Caco-2 (cell line): ENCODE measurements around the gene TNFAIP3. TPM values are rescaled to one million over a fixed set of nuclear protein-coding genes. Genes with fewer than 3 reads are reported as not detected.

Source experiments
- BruUV-seq: library from RNA; stranded (reverse); fragments of 400-500 nt; replicated peaks from 2 replicates; lab custom pipeline; 2021; lab: Mats Ljungman, UMichigan
- CTCF ChIA-PET: fragments of 300-600 bp; sonication (Branson Sonifier 250); formaldehyde crosslinking; loops from one replicate; lab custom pipeline; 2022; ENCODE audit warnings: antibody characterized with exemption; lab: Charles Lee
- POLR2A ChIA-PET: fragments of 300-600 bp; sonication (Branson Sonifier 250); formaldehyde crosslinking; loops from one replicate; lab custom pipeline; 2022; ENCODE audit warnings: antibody characterized with exemption; lab: Charles Lee
- DNase-seq, 2 experiments: peaks; one replicate each; pipeline versions ENCODE4 v3.0.0 to v3.0.0-alpha.2; 2020 to 2022
- H3K27me3 ChIP-seq: replicated peaks from 2 replicates; pipeline ENCODE4 v1.6.0; 2011; ENCODE audit warnings: low read length; ENCODE audit not compliant: control insufficient read depth, insufficient read depth
- H3K36me3 ChIP-seq: 2 replicates; pipeline ENCODE4 v1.5.1; 2011; ENCODE audit warnings: low read length; ENCODE audit not compliant: control insufficient read depth, insufficient read depth
- H3K4me1 ChIP-seq: fragments of 250-450 bp; sonication (Bioruptor Pico); 2 replicates; pipeline ENCODE4 v1.5.1; 2020; ENCODE audit warnings: mild to moderate bottlenecking
- H3K4me3 ChIP-seq: 2 replicates; pipeline ENCODE4 v1.5.1; 2011; ENCODE audit warnings: low read depth, mild to moderate bottlenecking, control low read depth, low read length
- H3K9me3 ChIP-seq: fragments of 250-450 bp; sonication (Bioruptor Pico); 2 replicates; pipeline ENCODE4 v1.5.1; 2020; ENCODE audit warnings: mild to moderate bottlenecking, moderate library complexity
- H3K27ac Mint-ChIP-seq: one replicate; pipeline ENCODE4 v1.8.0; 2022; ENCODE audit warnings: mixed read lengths; ENCODE audit not compliant: unreplicated experiment
- H3K27me3 Mint-ChIP-seq: one replicate; pipeline ENCODE4 v1.8.0; 2022; ENCODE audit warnings: mixed read lengths; ENCODE audit not compliant: insufficient read depth, unreplicated experiment
- H3K36me3 Mint-ChIP-seq: one replicate; pipeline ENCODE4 v1.8.0; 2022; ENCODE audit warnings: mild to moderate bottlenecking, mixed read lengths; ENCODE audit not compliant: insufficient read depth, unreplicated experiment
- H3K4me1 Mint-ChIP-seq: one replicate; pipeline ENCODE4 v1.8.0; 2022; ENCODE audit warnings: low read depth, mixed read lengths; ENCODE audit not compliant: unreplicated experiment
- H3K4me3 Mint-ChIP-seq: one replicate; pipeline ENCODE4 v1.8.0; 2022; ENCODE audit warnings: mild to moderate bottlenecking, moderate library complexity, mixed read lengths; ENCODE audit not compliant: unreplicated experiment
- H3K9me3 Mint-ChIP-seq: one replicate; pipeline ENCODE4 v1.8.0; 2022; ENCODE audit warnings: mixed read lengths; ENCODE audit not compliant: unreplicated experiment
- CTCF ChIP-seq, 2 experiments: fragments of 200-600 bp in 1 of 2; IDR thresholded peaks; 1 replicate in 1 of 2; 2 replicates in 1 of 2; pipeline versions ENCODE4 v1.5.1 to v1.8.0; 2011 to 2022; ENCODE audit warnings: antibody characterized with exemption in 1 of 2, control low read depth in 1 of 2, inconsistent platforms in 1 of 2, low read depth in 1 of 2, low read length in 1 of 2, mild to moderate bottlenecking in 1 of 2, moderate library complexity in 1 of 2; ENCODE audit not compliant: insufficient read depth in 1 of 2, severe bottlenecking in 1 of 2, unreplicated experiment in 1 of 2
- intact Hi-C: fragments of 100-400 bp; cut with micrococcal nuclease; formaldehyde crosslinking; loops from one replicate; pipeline ENCODE4 v1.10.0; 2022; ENCODE audit not compliant: unreplicated experiment
- total RNA-seq: library from RNA; stranded (reverse); gene quantifications from 2 replicates; pipeline ENCODE4 v1.2.3, GENCODE V29; 2022

The TNFAIP3 gene
- total RNA-seq, 1 experiment from 2014 or later = 45.7 TPM

- POLR2A ChIA-PET = no interaction called here
Measured at GRCh38 chr6:137869549-137870307, 2.7 kb downstream of the TNFAIP3 start.

DNA sequence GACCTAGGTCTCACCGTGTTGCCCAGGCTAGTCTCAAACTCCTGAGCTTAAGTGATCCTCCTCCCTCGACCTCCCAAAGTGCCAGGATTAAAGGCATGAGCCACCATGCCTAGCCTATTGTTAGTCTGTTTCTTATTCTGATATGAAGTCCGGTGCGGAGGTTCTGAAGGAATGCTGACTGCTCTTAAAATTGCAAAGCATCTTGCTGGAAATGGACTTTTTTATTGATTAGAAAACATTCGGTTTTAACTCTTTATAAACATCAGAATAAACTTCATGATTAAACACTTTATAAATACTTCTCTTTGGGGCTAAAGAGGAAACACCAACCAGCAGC, 3.2 kb downstream of the TNFAIP3 start:
- Mint-ChIP-seq H3K4me1 (peaks cover 24% of the 10 kb centered on the region), H3K9me3 (no peaks in the 10 kb centered on the region), H3K27me3 (no peaks in the 10 kb centered on the region), H3K36me3 (peaks cover 59% of the 10 kb centered on the region), H3K27ac (no peak overlapping the region), H3K4me3 (peak overlapping the region; percentile 94)
- no peaks in the 10 kb centered on the region for H3K27me3 ChIP-seq
- no TSS peak for BruUV-seq
- POLR2A ChIA-PET = interaction anchor here (0.6 kb wide), 1 partner anchor 147 kb away, joined by 3 read pairs; no protein-coding TSS in a partner anchor
- H3K36me3 ChIP-seq = peaks cover 6% of the 10 kb centered on the region
- no peak for DNase-seq
- CTCF ChIA-PET = interaction anchor here (0.9 to 1.8 kb wide), 2 partner anchors 76 to 162 kb away, joined by 3 to 7 read pairs; no protein-coding TSS in a partner anchor
- intact Hi-C loops = no loop called here
- peaks cover 57% of the 10 kb centered on the region for H3K4me1 ChIP-seq
- H3K9me3 ChIP-seq = no peaks in the 10 kb centered on the region
- H3K4me3 ChIP-seq = no peak overlapping the region
- TF ChIP-seq CTCF (IDR thresholded peaks at IDR 0.05; ENCODE audit: insufficient read depth in 1 of 2, low read depth in 1 of 2, low read length in 1 of 2, severe bottlenecking in 1 of 2, unreplicated experiment in 1 of 2) = no peak

More at GRCh38 chr6:137869549-137870307, 2.7 kb downstream of the TNFAIP3 start:
- CTCF ChIA-PET = interaction anchor here (1.8 kb wide), 1 partner anchor 162 kb away, joined by 7 read pairs; no protein-coding TSS in a partner anchor
- peaks cover 3% of the 10 kb centered on the region for H3K36me3 ChIP-seq
- peaks cover 23% of the 10 kb centered on the region for H3K4me1 Mint-ChIP-seq
- H3K4me1 ChIP-seq = peaks cover 59% of the 10 kb centered on the region
- no peak for DNase-seq
- no TSS peak for BruUV-seq
- no peak for TF ChIP-seq CTCF (IDR thresholded peaks at IDR 0.05; ENCODE audit: insufficient read depth in 1 of 2, low read depth in 1 of 2, low read length in 1 of 2, severe bottlenecking in 1 of 2, unreplicated experiment in 1 of 2)
- H3K9me3 ChIP-seq = no peaks in the 10 kb centered on the region
- intact Hi-C loops = loop anchor here (5.0 kb wide), 2 partner anchors 147 to 222 kb away; no protein-coding TSS in a partner anchor
- no peaks in the 10 kb centered on the region for H3K27me3 Mint-ChIP-seq
- H3K9me3 Mint-ChIP-seq = no peaks in the 10 kb centered on the region
- H3K36me3 Mint-ChIP-seq = peaks cover 54% of the 10 kb centered on the region
- H3K27ac Mint-ChIP-seq = no peak overlapping the region
- no peak overlapping the region for H3K4me3 ChIP-seq
- H3K27me3 ChIP-seq = no peaks in the 10 kb centered on the region
- peak overlapping the region; percentile 94 for H3K4me3 Mint-ChIP-seq

GRCh38 chr6:137870744-137871247, 3.7 kb downstream of the TNFAIP3 start:
- Histone ChIP-seq H3K27me3 (no peaks in the 10 kb centered on the region), H3K36me3 (peaks cover 6% of the 10 kb centered on the region), H3K9me3 (no peaks in the 10 kb centered on the region), H3K4me1 (peaks cover 51% of the 10 kb centered on the region), H3K4me3 (no peak overlapping the region)
- peaks cover 63% of the 10 kb centered on the region for H3K36me3 Mint-ChIP-seq
- peaks cover 24% of the 10 kb centered on the region for H3K4me1 Mint-ChIP-seq
- peak overlapping the region; percentile 94 for H3K4me3 Mint-ChIP-seq
- peak overlapping the region; percentile 72 for H3K27ac Mint-ChIP-seq
- no peaks in the 10 kb centered on the region for H3K9me3 Mint-ChIP-seq
- peak in 1 of 2 experiments; percentile 6 for TF ChIP-seq CTCF (IDR thresholded peaks at IDR 0.05; ENCODE audit: insufficient read depth in 1 of 2, low read depth in 1 of 2, low read length in 1 of 2, severe bottlenecking in 1 of 2, unreplicated experiment in 1 of 2)
- BruUV-seq = no TSS peak
- H3K27me3 Mint-ChIP-seq = no peaks in the 10 kb centered on the region
- intact Hi-C loops = no loop called here
- no peak for DNase-seq
- ChIA-PET CTCF (interaction anchor here (0.9 to 1.8 kb wide), 3 partner anchors 71 to 163 kb away, joined by 3 to 7 read pairs (median 3); no protein-coding TSS in a partner anchor), POLR2A (interaction anchor here (0.6 kb wide), 1 partner anchor 148 kb away, joined by 3 read pairs; no protein-coding TSS in a partner anchor)
